GDM1 (cell line): Measurements from ENCODE around the gene PDSS2.

ENCODE experiments used
- DNase-seq: peaks from one replicate; lab custom pipeline; 2025; lab: John Stamatoyannopoulos, UW

PDSS2 gene

DNA sequence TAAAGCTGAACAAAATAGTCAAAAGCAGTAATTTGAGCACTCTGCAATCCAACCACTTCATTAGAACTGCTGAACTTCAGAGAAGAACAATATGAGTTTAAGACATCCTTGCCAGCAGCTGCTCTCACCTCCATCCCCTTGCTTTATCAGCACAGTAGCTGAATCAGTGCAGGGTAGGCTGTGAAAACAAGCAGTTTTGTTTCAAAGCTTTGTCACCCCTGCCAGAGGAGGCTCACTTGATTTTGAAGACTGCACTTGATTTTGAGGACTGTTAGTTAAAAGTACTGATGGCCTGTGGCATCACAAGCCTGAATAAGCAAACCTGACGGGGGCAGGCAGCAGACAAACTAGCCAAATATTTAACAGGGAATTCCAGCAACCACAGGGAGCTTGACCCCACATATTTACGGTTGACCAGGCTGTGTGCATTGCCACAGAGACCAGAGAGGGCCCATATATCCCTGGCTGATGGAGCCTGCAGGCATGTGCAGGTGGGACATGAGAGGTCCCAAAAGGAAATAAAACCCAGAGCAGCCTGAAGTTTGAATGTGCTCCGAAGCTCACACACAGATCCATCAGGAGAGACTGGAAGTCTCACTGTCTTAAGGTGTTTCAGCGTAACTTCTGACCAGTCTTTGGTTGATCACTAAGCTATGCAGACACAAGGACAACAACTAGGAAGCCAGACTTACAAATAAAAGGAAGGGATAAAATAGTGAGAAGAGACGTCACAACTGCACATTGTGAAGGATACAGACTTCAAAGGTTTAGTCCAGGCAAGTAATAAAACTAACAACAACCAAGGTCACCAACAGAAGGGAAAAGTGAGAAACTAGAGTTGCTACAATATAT is 97.4 kb downstream of the PDSS2 start:
- no peak for DNase-seq

DNA sequence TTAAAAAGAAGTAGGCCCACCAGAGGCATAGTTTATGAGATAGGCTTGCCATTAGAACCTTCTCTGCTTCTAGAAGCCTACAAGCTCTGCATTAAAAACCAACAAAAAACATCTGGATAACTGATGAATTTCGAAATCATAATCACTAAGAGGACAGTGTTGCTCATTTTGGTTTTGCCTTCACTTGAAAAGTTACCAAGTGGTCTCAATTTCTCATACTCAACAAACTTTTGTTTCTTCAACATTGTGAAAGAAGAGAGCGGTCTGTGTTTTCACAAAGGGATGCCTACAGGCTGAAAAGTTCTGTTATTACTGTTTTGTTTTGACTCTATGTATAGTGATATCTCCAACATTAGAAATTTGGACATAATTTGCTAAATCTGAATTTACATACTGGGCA is 98.9 kb downstream of the PDSS2 start:
- no peak for DNase-seq

DNA sequence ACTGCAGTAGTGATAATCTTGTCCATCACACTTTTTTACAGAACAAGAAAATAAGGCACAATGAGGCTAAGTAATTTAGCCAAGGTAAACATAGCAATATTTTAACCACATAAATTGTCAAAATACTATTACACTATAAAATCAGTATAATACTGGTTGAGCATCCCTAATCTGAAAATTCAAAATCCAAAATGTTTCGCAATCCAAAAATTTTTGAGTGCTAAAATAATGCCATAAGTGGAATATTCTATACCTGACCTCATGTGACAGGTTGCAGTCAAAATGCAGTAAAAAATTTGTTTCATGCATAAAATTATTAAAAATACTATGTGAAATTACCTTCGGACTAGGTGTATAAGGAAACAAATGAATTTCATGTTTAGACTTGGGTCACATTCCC is 101.5 kb downstream of the PDSS2 start:
- DNase-seq = no peak

GRCh38 chr6:107357031-107357430 is 102.3 kb downstream of the PDSS2 start:
- DNase-seq = no peak

GRCh38 chr6:107355659-107356058 is 103.7 kb downstream of the PDSS2 start:
- no peak for DNase-seq

GRCh38 chr6:107354451-107354850 is 104.9 kb downstream of the PDSS2 start:
- DNase-seq = no peak

DNA sequence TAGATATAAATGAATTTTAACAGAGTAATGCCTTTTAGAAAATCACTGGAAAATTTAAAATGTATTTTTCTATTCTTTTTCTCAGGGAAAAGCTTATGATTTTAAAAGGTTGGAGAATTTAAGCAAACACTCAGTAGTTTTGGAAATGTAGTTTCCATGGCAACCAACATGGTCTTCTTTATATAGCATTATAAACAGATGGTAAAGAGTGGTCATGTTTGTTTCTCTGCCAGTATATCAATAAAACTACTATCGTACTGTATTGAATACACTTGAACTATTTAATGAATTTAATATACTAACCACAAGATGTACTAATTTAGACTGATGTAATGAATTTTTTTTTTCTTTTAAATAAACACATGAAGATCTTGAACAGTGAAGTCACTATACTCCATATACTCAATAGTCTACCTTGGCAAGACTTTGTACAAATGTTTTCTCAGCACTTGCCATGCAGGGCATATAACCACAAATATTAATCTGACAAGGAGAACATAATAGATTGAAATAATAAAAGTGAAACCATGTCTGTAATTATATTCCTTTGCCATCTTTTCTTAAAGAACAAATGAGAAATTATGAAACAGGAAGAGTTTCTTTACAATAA is 105.5 kb downstream of the PDSS2 start:
- no peak for DNase-seq

GRCh38 chr6:107348224-107348623 is 111.1 kb downstream of the PDSS2 start:
- no peak for DNase-seq

DNA sequence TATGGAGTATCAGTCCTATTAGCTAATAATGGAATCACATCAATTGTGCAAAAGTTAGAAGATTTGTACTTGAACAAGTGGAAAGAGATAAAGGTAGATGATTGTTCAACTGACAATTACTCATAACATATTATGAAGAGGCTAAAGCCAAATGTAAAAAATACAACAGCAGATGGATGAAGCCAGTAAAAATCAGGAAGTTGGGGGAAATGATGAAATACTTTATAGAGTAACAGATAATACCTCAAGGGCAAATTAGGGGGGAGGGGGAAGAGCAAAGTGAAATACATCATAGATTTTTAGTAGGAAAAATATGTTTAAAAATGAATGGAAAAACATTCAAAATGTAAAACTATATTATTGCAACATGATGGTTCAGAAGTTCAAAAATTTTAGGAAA is 114.0 kb downstream of the PDSS2 start:
- no peak for DNase-seq

DNA sequence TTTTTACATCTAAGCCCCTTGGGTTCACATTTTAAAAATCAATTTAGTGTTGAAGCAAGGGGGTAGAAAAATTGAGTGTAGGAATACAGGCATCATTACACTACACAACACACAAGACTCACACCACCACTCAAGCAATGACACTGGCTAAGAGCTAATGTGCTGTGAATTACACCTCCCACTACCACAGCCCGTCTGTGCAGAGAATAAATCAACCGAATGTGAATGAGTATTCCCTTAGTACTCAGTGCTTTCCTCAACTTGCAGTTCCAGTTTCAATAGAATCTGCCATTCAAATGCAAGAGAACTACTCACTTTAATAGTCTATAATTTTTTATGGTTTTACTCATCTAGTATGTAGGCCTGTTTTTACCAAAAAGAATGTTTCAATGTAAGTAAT is 114.4 kb downstream of the PDSS2 start:
- DNase-seq = no peak

- DNase-seq = no peak
Measured at GRCh38 chr6:107344383-107344782, 115.0 kb downstream of the PDSS2 start.

- no peak for DNase-seq
Measured at GRCh38 chr6:107342144-107342543, 117.2 kb downstream of the PDSS2 start.

- DNase-seq = no peak
Measured at GRCh38 chr6:107340881-107341280, 118.5 kb downstream of the PDSS2 start.

DNA sequence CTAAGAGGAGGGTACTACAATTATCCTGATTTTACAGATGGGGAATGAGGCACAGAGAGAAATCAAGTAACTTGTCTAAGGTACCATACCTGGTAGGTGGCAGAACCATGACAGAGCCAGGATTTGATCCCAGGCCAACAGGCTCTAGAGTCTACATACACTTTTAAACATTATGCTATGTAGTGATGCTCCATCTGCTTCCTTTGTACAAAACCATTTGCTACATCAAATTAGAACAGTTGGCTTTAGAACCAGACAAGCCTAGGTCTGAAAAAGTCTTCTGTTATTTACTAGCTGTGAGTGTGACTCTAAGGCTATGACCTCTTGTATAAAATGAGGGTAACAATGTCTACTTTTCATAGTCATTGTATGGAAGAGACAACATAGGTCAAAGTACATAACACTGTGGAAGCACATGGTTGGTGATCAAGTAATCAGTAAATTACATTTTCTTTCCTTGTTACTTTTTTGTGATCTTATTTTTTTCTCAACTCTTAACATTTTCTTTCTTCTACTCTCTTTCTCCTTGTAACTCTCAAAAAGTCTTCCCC is 122.1 kb downstream of the PDSS2 start:
- no peak for DNase-seq

DNA sequence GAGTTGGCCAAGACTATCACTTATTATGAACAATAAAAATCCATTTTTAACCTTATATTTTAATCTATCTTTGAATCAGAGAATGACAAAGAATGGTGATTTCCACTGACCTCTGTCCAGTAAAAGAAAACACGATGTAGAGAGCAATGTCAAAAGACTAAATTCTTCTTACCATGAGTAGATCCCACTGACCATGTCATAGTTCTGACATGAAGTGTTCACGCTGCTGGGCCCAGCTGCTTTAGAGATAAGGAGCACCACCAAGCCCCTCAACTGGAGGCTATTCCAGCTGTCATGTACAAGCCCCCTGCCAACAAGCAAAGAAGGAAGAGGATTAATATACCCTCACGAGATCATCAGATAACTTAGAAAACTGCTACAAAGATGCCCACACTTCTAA is 125.3 kb downstream of the PDSS2 start:
- DNase-seq = no peak

- DNase-seq = no peak
Measured at GRCh38 chr6:107333491-107333890, 125.9 kb downstream of the PDSS2 start.

GRCh38 chr6:107331409-107332386 is 127.7 kb downstream of the PDSS2 start:
- no peak for DNase-seq

- DNase-seq = no peak
Measured at GRCh38 chr6:107330168-107330567, 129.2 kb downstream of the PDSS2 start.

GRCh38 chr6:107329063-107329860 is 130.1 kb downstream of the PDSS2 start:
- DNase-seq = no peak

GRCh38 chr6:107328081-107328480 is 131.3 kb downstream of the PDSS2 start:
- DNase-seq = no peak

GRCh38 chr6:107323133-107323785 is 136.1 kb downstream of the PDSS2 start:
- DNase-seq = no peak
